Neutrophil (primary cell): ENCODE results near the gene CLEC17A.
"Not testable (repeated sequence)": the region's sequence is repeated elsewhere in the genome, so short reads cannot be mapped to it uniquely, and the experiment has no call there.

Source experiments
- H3K27ac ChIP-seq: fragments of 200-600 bp; sonication (generic); 2 replicates; pipeline ENCODE4 v1.5.1; 2016; ENCODE audit warnings: mild to moderate bottlenecking, moderate library complexity
- H3K27me3 ChIP-seq: fragments of 200-600 bp; sonication (generic); 2 replicates; pipeline ENCODE4 v1.6.0; 2016; ENCODE audit warnings: mild to moderate bottlenecking
- H3K36me3 ChIP-seq: fragments of 200-600 bp; sonication (generic); 2 replicates; pipeline ENCODE4 v1.5.1; 2017
- H3K4me1 ChIP-seq, 2 experiments: fragments of 200-600 bp in 1 of 2; sonication (generic) in 1 of 2; 1 replicate in 1 of 2; 2 replicates in 1 of 2; pipeline versions ENCODE4 v1.5.1 to v1.6.1; 2013 to 2016; ENCODE audit warnings: low read depth in 1 of 2, low read length in 1 of 2, mild to moderate bottlenecking in 1 of 2, moderate library complexity in 1 of 2; ENCODE audit not compliant: control insufficient read depth in 1 of 2, insufficient read depth in 1 of 2
- H3K4me3 ChIP-seq, 2 experiments: fragments of 200-600 bp in 1 of 2; sonication (generic) in 1 of 2; 1 replicate in 1 of 2; 2 replicates in 1 of 2; pipeline ENCODE4 v1.5.1; 2013 to 2016; ENCODE audit warnings: low read depth in 1 of 2, low read length in 1 of 2, mild to moderate bottlenecking in 1 of 2, moderate library complexity in 1 of 2
- H3K9me3 ChIP-seq: fragments of 200-600 bp; sonication (generic); 2 replicates; pipeline ENCODE4 v1.5.1; 2016
- TF ChIP-seq, protein P1 (sequence below): fragments of 200-600 bp; sonication (generic); IDR thresholded peaks from 2 replicates; pipeline ENCODE4 v1.5.1; 2016; ENCODE audit warnings: antibody characterized with exemption

The CLEC17A gene

GRCh38 chr19:14580623-14581237, 2.2 kb upstream of the CLEC17A start:
- H3K27ac ChIP-seq, result no peak overlapping the region
- no peak overlapping the region for H3K4me3 ChIP-seq
- no peaks in the 10 kb centered on the region for H3K9me3 ChIP-seq

GRCh38 chr19:14584372-14584771, 1.5 kb downstream of the CLEC17A start:
- peaks cover 9 to 23% of the 10 kb centered on the region in 2 experiments for H3K4me1 ChIP-seq
- H3K9me3 ChIP-seq, H3K4me3 ChIP-seq, H3K27ac ChIP-seq, H3K27me3 ChIP-seq, H3K36me3 ChIP-seq: not testable (repeated sequence)

More at GRCh38 chr19:14580623-14581237, 2.2 kb upstream of the CLEC17A start:
- TF ChIP-seq, protein P1, sequence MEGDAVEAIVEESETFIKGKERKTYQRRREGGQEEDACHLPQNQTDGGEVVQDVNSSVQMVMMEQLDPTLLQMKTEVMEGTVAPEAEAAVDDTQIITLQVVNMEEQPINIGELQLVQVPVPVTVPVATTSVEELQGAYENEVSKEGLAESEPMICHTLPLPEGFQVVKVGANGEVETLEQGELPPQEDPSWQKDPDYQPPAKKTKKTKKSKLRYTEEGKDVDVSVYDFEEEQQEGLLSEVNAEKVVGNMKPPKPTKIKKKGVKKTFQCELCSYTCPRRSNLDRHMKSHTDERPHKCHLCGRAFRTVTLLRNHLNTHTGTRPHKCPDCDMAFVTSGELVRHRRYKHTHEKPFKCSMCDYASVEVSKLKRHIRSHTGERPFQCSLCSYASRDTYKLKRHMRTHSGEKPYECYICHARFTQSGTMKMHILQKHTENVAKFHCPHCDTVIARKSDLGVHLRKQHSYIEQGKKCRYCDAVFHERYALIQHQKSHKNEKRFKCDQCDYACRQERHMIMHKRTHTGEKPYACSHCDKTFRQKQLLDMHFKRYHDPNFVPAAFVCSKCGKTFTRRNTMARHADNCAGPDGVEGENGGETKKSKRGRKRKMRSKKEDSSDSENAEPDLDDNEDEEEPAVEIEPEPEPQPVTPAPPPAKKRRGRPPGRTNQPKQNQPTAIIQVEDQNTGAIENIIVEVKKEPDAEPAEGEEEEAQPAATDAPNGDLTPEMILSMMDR, result no peak
- Histone ChIP-seq H3K36me3 (no peaks in the 10 kb centered on the region), H3K4me1 (peaks cover 5 to 14% of the 10 kb centered on the region in 2 experiments), H3K27me3 (no peaks in the 10 kb centered on the region)

- peaks cover 9 to 23% of the 10 kb centered on the region in 2 experiments for H3K4me1 ChIP-seq
- H3K27ac ChIP-seq, H3K36me3 ChIP-seq, H3K27me3 ChIP-seq, H3K4me3 ChIP-seq, H3K9me3 ChIP-seq: not testable (repeated sequence)
These were observed 2.3 kb downstream of the CLEC17A start for GRCh38 chr19:14585187-14585586.

- H3K4me1 ChIP-seq, H3K27me3 ChIP-seq, H3K27ac ChIP-seq, H3K36me3 ChIP-seq, H3K9me3 ChIP-seq, H3K4me3 ChIP-seq: not testable (repeated sequence)
These were observed 6.5 kb downstream of the CLEC17A start for GRCh38 chr19:14589433-14589832.

DNA sequence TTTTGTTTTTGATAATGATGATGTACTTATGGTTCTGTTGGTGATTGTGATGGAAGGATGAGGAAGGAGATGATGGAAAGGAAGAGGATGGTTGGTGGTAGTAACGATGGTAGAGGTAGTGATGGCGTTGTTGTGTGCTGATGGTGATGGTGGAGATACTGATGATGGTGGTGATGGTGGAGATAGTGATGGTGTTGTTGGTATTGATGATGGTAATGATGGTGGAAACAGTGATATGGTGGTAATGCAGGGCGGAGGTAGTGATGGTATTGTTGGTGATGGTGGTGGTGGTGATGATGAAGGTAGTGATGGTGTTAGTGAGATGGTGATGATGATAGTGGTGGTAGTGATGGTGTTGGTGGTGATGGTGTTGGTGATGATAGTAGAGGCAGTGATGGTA, 12.7 kb downstream of the CLEC17A start:
- no peaks in the 10 kb centered on the region for H3K9me3 ChIP-seq
- H3K4me3 ChIP-seq, result no peak overlapping the region
- no peak overlapping the region for H3K27ac ChIP-seq
- H3K27me3 ChIP-seq, result no peaks in the 10 kb centered on the region
- H3K4me1 ChIP-seq, result no peaks in the 10 kb centered on the region
- TF ChIP-seq, protein P1, result no peak
- peaks cover 44% of the 10 kb centered on the region for H3K36me3 ChIP-seq

- H3K9me3 ChIP-seq, result no peaks in the 10 kb centered on the region
- no peak overlapping the region for H3K27ac ChIP-seq
- TF ChIP-seq, protein P1, result no peak
- no peaks in the 10 kb centered on the region for H3K27me3 ChIP-seq
- no peak overlapping the region for H3K4me3 ChIP-seq
- no peaks in the 10 kb centered on the region for H3K4me1 ChIP-seq
- peaks cover 44% of the 10 kb centered on the region for H3K36me3 ChIP-seq
These were observed 16.8 kb downstream of the CLEC17A start for GRCh38 chr19:14599548-14600147.

DNA sequence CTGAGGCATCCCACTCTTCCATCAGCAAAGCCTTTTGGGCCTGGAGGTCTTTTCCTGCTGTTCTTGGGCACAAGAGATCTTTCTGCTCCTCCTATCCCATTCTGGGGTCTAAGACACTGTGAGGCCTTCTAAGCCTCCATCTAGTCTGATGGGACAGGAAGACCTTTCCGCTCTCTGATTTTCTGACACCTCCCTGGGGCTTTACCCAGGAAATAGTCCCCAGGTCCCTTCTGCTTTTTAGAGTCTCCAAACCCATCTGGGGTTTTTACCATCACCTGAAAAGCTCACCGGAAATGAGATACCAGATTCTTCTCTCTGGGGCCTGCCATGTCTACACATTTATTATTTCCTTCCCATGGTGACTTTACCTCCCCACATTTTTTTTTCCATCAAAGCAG, 21.1 kb downstream of the CLEC17A start:
- Histone ChIP-seq H3K36me3 (peaks cover 12% of the 10 kb centered on the region), H3K27ac (no peak overlapping the region), H3K4me1 (peaks cover 27 to 32% of the 10 kb centered on the region in 2 experiments), H3K9me3 (no peaks in the 10 kb centered on the region), H3K4me3 (no peak overlapping the region), H3K27me3 (no peaks in the 10 kb centered on the region)
- TF ChIP-seq, protein P1, result no peak
